A549 treated with AZD2906 at 1 μM for 4 hours (cell line): ENCODE measurements around the gene RSPH10B. TPM values are rescaled to one million over a fixed set of nuclear protein-coding genes. Genes with fewer than 3 reads are reported as not detected.

Experiments
- total RNA-seq: library from RNA; stranded (reverse); fragments of 200-300 nt; extraction: Qiagen RNA extraction; gene quantifications from 5 replicates; pipeline ENCODE4 v1.2.3, GENCODE V29; 2022

The RSPH10B gene
- total RNA-seq = 0.06 to 0.09 TPM (median 0.08 TPM) in 5 replicates

GRCh38 chr7:5970347-5970911 lies at the start of gene RSPH10B:
TSS of gene RSPH10B (minus strand) at chr7:5970689. CDS start at chr7:5967116, 3,573 bp downstream.

GRCh38 chr7:6008668-6009611 lies 38.5 kb upstream of the RSPH10B start, which contains the start of the genes AIMP2 and PMS2:
TSS of gene AIMP2 (plus strand) at chr7:6009272. CDS start at chr7:6009364, 92 bp downstream.
TSS of gene PMS2 (minus strand) at chr7:6009049. CDS start at chr7:6009019, 30 bp downstream.

GRCh38 chr7:5898480-5899224 lies 71.8 kb downstream of the RSPH10B start, which contains the start of gene CCZ1:
TSS of gene CCZ1 (plus strand) at chr7:5898733. CDS start at chr7:5898800, 67 bp downstream.

Other genes starting within 250 kb of the RSPH10B start
- gene RNF216, start 189.0 kb downstream of the RSPH10B start, total RNA-seq = 22.5 to 24.5 TPM (median 23.0 TPM) in 5 replicates
- gene OCM, start 89.9 kb downstream of the RSPH10B start, total RNA-seq = not detected in 5 replicates
- gene CCZ1, start 72.0 kb downstream of the RSPH10B start, total RNA-seq = 70.0 to 77.9 TPM (median 76.6 TPM) in 5 replicates
- 9.3 to 14.8 TPM (median 11.2 TPM) in 5 replicates for gene PMS2, start 38.4 kb upstream of the RSPH10B start, total RNA-seq
- 86.0 to 91.9 TPM (median 89.1 TPM) in 5 replicates for gene AIMP2, start 38.6 kb upstream of the RSPH10B start, total RNA-seq
- 0.51 to 0.78 TPM (median 0.71 TPM) in 5 replicates for gene ANKRD61, start 60.7 kb upstream of the RSPH10B start, total RNA-seq
- 60.7 to 78.9 TPM (median 71.5 TPM) in 5 replicates for gene EIF2AK1, start 88.5 kb upstream of the RSPH10B start, total RNA-seq
- 6.6 to 8.3 TPM (median 7.9 TPM) in 5 replicates for gene USP42, start 134.3 kb upstream of the RSPH10B start, total RNA-seq